Chondrocyte (in vitro differentiated cells): ENCODE data around the gene SCAMP5. TPM values are rescaled to one million over a fixed set of nuclear protein-coding genes. Genes with fewer than 3 reads are reported as not detected.
A peak's percentile ranks its signal among the peaks of the same experiment; 100 is the strongest.

Experiments used
- DNase-seq: peaks from one replicate; pipeline ENCODE4 v3.0.0; 2021; ENCODE audit warnings: mixed read lengths, low spot score
- H3K27ac Mint-ChIP-seq: one replicate; pipeline ENCODE4 v1.8.0; 2021; ENCODE audit warnings: mild to moderate bottlenecking, moderate library complexity, mixed read lengths; ENCODE audit not compliant: unreplicated experiment
- H3K27me3 Mint-ChIP-seq: 2 replicates; pipeline ENCODE4 v1.8.0; 2021; ENCODE audit warnings: low read depth, mixed read lengths
- H3K36me3 Mint-ChIP-seq: 2 replicates; pipeline ENCODE4 v1.8.0; 2021; ENCODE audit warnings: low read depth, mixed read lengths
- H3K4me1 Mint-ChIP-seq: 2 replicates; pipeline ENCODE4 v1.8.0; 2021; ENCODE audit warnings: low read depth, mild to moderate bottlenecking, mixed read lengths
- H3K4me3 Mint-ChIP-seq: one replicate; pipeline ENCODE4 v1.8.0; 2021; ENCODE audit warnings: mild to moderate bottlenecking, moderate library complexity, mixed read lengths; ENCODE audit not compliant: unreplicated experiment
- H3K9me3 Mint-ChIP-seq: 2 replicates; pipeline ENCODE4 v1.8.0; 2021; ENCODE audit warnings: low read depth, mixed read lengths
- total RNA-seq: library from RNA; stranded (reverse); gene quantifications from 3 replicates; pipeline ENCODE4 v1.2.1, GENCODE V29; 2021
- TF ChIP-seq, protein P1 (sequence below): fragments of 200-600 bp; sonication (generic); IDR thresholded peaks from 2 replicates; pipeline ENCODE4 v1.5.0; 2021; ENCODE audit warnings: antibody characterized with exemption, mild to moderate bottlenecking, moderate library complexity

Gene SCAMP5
- total RNA-seq, 1 donor from 2014 or later = 20.6 TPM

DNA sequence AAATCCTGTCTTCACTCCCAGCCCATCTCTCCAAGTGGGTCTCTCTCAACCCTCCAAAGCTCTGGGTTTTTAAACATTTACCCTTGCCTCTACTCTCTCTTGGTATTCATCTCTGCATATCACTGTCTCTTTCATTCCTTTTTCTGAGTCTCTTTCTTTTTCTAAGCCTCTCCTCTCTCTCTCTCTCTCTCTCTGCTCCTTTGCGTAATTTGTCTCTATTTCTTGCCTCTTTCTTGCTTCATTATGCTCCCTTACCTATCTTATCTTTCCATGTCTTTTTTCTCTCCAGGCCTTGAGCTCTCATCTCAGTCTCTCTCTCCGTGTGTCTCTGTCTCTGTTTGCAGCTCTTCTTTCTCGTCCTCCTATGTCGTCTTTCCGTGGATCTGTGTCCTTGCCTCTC, 678 bp upstream of the SCAMP5 start:
- H3K27ac Mint-ChIP-seq = no peak overlapping the region
- peak overlapping the region; percentile 70 for H3K4me3 Mint-ChIP-seq
- peaks cover 4% of the 10 kb centered on the region for H3K9me3 Mint-ChIP-seq
- H3K27me3 Mint-ChIP-seq = peaks cover 11% of the 10 kb centered on the region
- H3K36me3 Mint-ChIP-seq = peaks cover 6% of the 10 kb centered on the region
- TF ChIP-seq, protein P1, sequence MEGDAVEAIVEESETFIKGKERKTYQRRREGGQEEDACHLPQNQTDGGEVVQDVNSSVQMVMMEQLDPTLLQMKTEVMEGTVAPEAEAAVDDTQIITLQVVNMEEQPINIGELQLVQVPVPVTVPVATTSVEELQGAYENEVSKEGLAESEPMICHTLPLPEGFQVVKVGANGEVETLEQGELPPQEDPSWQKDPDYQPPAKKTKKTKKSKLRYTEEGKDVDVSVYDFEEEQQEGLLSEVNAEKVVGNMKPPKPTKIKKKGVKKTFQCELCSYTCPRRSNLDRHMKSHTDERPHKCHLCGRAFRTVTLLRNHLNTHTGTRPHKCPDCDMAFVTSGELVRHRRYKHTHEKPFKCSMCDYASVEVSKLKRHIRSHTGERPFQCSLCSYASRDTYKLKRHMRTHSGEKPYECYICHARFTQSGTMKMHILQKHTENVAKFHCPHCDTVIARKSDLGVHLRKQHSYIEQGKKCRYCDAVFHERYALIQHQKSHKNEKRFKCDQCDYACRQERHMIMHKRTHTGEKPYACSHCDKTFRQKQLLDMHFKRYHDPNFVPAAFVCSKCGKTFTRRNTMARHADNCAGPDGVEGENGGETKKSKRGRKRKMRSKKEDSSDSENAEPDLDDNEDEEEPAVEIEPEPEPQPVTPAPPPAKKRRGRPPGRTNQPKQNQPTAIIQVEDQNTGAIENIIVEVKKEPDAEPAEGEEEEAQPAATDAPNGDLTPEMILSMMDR = no peak
- DNase-seq = no peak
- peaks cover 11% of the 10 kb centered on the region for H3K4me1 Mint-ChIP-seq

DNA sequence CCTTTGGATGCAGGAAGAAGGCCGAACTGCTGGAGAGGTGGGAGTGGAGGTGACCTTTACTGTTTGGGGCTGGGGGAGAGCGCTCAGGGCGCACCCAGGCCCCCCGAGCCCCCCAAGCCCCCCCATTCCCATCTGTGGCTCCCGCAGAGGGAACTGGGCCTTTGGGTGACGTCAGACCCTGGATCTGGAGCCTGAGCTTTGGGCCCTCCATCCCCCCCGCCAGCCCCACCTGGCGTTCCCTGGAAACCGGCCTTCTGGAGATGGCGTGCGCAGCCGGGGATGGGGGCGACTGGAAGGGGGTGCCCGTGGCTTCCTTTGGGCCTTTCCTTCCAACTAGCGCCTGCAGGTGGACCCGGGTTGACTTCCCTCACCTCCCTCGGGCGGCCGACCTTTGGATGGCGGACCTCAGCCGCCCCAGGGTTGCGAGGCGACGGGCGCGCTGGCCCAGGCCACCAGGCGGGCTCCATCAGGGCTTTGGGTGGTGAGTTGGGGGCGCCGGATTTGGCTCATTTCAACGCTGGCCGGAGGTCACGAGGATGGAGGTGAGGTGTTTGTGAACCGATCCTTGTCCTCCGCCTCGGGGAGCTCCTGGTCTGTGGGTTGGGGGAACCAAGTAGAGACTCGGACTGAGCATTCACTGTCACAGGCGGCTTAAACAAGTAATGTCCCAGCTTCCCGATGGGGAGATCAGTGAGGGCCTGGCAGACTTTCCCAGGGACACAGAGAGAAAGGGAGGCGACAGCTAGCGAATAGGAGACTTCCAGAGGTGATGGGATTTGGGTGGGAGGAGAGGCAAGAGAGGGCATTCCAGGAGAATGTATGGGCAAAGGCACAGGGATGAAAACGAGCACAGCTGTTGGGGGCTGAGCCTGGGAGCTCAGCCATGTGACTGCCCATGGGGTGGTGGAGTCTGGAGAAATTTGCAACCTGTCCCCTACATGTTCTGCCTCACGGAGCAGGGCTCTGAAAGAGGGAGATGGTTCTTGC, 709 bp downstream of the SCAMP5 start:
- peaks cover 11% of the 10 kb centered on the region for H3K4me1 Mint-ChIP-seq
- peaks cover 4% of the 10 kb centered on the region for H3K27me3 Mint-ChIP-seq
- DNase-seq = no peak
- TF ChIP-seq, protein P1 = no peak
- peaks cover 6% of the 10 kb centered on the region for H3K36me3 Mint-ChIP-seq
- peak overlapping the region; percentile 70 for H3K4me3 Mint-ChIP-seq
- H3K27ac Mint-ChIP-seq = peak overlapping the region; percentile 22
- H3K9me3 Mint-ChIP-seq = peaks cover 4% of the 10 kb centered on the region

DNA sequence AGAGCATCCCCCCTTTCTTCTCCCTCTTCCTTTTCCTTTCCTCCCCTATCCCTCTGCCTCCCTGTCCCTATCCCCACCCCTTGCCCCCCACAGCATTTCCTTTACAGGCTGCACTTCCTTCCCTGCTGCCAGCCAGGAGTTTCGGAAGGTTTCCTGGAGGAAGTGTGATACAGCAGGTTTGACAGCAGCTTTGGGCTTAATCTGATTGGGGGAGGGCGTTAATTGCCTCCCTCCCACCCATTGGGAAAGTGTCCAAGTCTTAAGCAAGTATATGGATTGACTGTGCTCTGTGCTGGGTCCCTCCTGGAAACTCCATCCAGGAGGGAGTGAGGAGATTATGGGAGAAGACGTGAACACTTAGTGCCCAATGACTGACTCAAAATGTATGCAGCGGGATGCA, 1.8 kb downstream of the SCAMP5 start:
- Mint-ChIP-seq H3K4me3 (no peak overlapping the region), H3K27ac (no peak overlapping the region), H3K27me3 (no peaks in the 10 kb centered on the region), H3K4me1 (peaks cover 11% of the 10 kb centered on the region), H3K36me3 (peaks cover 6% of the 10 kb centered on the region), H3K9me3 (peaks cover 4% of the 10 kb centered on the region)
- TF ChIP-seq, protein P1 = no peak
- peak; percentile 4 for DNase-seq

DNA sequence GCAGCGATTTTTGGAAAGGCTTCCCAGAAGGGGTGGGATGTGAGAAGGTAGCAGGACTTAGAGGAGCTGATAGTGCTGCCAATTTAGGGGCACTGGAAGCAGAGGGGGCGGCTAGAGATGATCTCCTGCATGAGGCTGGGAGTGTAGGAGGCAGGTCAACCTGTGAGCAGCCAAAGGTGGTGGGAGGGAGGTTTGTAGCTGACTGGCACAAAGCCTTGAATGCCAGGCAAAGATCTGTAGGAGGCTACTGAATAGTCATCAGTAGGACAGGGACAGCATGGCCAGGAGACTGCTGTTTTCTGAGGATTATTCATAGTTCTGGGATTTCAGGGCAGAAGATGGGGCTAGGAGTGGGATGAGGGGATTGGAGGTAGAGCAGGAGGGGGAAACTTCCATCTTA, 2.2 kb downstream of the SCAMP5 start:
- no peak for DNase-seq
- H3K4me1 Mint-ChIP-seq = peaks cover 11% of the 10 kb centered on the region
- peaks cover 4% of the 10 kb centered on the region for H3K9me3 Mint-ChIP-seq
- no peak overlapping the region for H3K4me3 Mint-ChIP-seq
- no peak overlapping the region for H3K27ac Mint-ChIP-seq
- H3K36me3 Mint-ChIP-seq = peaks cover 6% of the 10 kb centered on the region
- no peaks in the 10 kb centered on the region for H3K27me3 Mint-ChIP-seq
- TF ChIP-seq, protein P1 = no peak

DNA sequence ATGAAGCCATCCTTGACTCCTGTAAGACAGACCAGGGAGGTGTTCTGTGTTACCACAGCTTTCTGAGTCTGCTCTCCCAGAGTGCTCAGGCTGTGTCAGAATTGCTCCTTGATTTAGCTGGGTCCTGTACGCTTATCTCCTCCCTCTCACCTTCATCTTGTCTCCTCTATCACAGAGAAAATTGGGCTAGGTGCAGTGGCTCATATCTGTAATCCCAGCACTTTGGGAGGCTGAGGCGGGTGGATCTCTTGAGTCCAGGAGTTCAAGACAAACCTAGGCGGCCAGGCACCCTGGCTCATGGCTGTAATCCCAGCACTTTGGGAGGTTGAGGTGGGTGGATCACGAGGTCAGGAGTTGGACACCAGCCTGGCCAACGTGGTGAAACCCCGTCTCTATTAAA, 5.9 kb downstream of the SCAMP5 start:
- DNase-seq = no peak
- no peak overlapping the region for H3K4me3 Mint-ChIP-seq
- TF ChIP-seq, protein P1 = no peak
- no peaks in the 10 kb centered on the region for H3K27me3 Mint-ChIP-seq
- H3K36me3 Mint-ChIP-seq = peaks cover 8% of the 10 kb centered on the region
- H3K9me3 Mint-ChIP-seq = peaks cover 4% of the 10 kb centered on the region
- no peak overlapping the region for H3K27ac Mint-ChIP-seq
- peaks cover 4% of the 10 kb centered on the region for H3K4me1 Mint-ChIP-seq
